Osteocyte (in vitro differentiated cells): Measurements from ENCODE around the gene CELSR2. TPM values are rescaled to one million over a fixed set of nuclear protein-coding genes. Genes with fewer than 3 reads are reported as not detected.
"Not testable (repeated sequence)": the region's sequence is repeated elsewhere in the genome, so short reads cannot be mapped to it uniquely, and the experiment has no call there.

Source experiments
- DNase-seq: peaks from one replicate; pipeline ENCODE4 v3.0.0; 2021; ENCODE audit warnings: mixed read lengths; ENCODE audit not compliant: unreplicated experiment; ENCODE audit errors: extremely low spot score
- H3K27ac Mint-ChIP-seq: one replicate; pipeline ENCODE4 v1.8.0; 2021; ENCODE audit warnings: mild to moderate bottlenecking, mixed read lengths; ENCODE audit not compliant: unreplicated experiment
- H3K27me3 Mint-ChIP-seq: one replicate; pipeline ENCODE4 v1.8.0; 2021; ENCODE audit warnings: mixed read lengths; ENCODE audit not compliant: unreplicated experiment
- H3K36me3 Mint-ChIP-seq: one replicate; pipeline ENCODE4 v1.8.0; 2021; ENCODE audit warnings: mixed read lengths; ENCODE audit not compliant: unreplicated experiment
- H3K4me1 Mint-ChIP-seq: one replicate; pipeline ENCODE4 v1.8.0; 2021; ENCODE audit warnings: mixed read lengths; ENCODE audit not compliant: unreplicated experiment
- H3K4me3 Mint-ChIP-seq: one replicate; pipeline ENCODE4 v1.8.0; 2021; ENCODE audit warnings: mild to moderate bottlenecking, moderate library complexity, mixed read lengths; ENCODE audit not compliant: unreplicated experiment
- H3K9me3 Mint-ChIP-seq: one replicate; pipeline ENCODE4 v1.8.0; 2021; ENCODE audit warnings: mixed read lengths; ENCODE audit not compliant: unreplicated experiment
- CTCF ChIP-seq: fragments of 200-600 bp; sonication (generic); IDR thresholded peaks from 2 replicates; pipeline ENCODE4 v1.5.0; 2021; ENCODE audit warnings: antibody characterized with exemption, mild to moderate bottlenecking, moderate library complexity
- total RNA-seq: library from RNA; stranded (reverse); gene quantifications from 2 replicates; pipeline ENCODE4 v1.2.1, GENCODE V29; 2021

The CELSR2 gene
- total RNA-seq, 1 donor from 2014 or later, result 10.3 TPM

- no peak for TF ChIP-seq CTCF
- no peaks in the 10 kb centered on the region for H3K27me3 Mint-ChIP-seq
- H3K36me3 Mint-ChIP-seq, result peaks cover 5% of the 10 kb centered on the region
- peaks cover 16% of the 10 kb centered on the region for H3K4me1 Mint-ChIP-seq
- H3K9me3 Mint-ChIP-seq, result no peaks in the 10 kb centered on the region
- DNase-seq, result no peak
- H3K27ac Mint-ChIP-seq, result no peak overlapping the region
- H3K4me3 Mint-ChIP-seq, result no peak overlapping the region
Measured at GRCh38 chr1:109304226-109304920, 55.0 kb downstream of the CELSR2 start.

- not testable (repeated sequence) for H3K4me1 Mint-ChIP-seq, DNase-seq, H3K36me3 Mint-ChIP-seq, H3K4me3 Mint-ChIP-seq, H3K27me3 Mint-ChIP-seq, H3K9me3 Mint-ChIP-seq, H3K27ac Mint-ChIP-seq
Measured at GRCh38 chr1:109305991-109306390, 56.7 kb downstream of the CELSR2 start.

- Mint-ChIP-seq H3K4me1 (peaks cover 7% of the 10 kb centered on the region), H3K36me3 (peaks cover 11% of the 10 kb centered on the region), H3K27ac (no peak within 1 kb of the TSS), H3K27me3 (no peaks in the 10 kb centered on the region), H3K4me3 (no peak within 1 kb of the TSS), H3K9me3 (no peaks in the 10 kb centered on the region)
- DNase-seq, result no peak
- no peak for TF ChIP-seq CTCF
Measured at GRCh38 chr1:109306832-109307273, 57.5 kb downstream of the CELSR2 start, which contains the start of gene MYBPHL. Gene MYBPHL (minus strand): TSS chr1:109307011. CDS start chr1:109306991, 20 bp downstream.

GRCh38 chr1:109307274-109308021 lies 58.1 kb downstream of the CELSR2 start:
- Mint-ChIP-seq H3K27ac (no peak overlapping the region), H3K27me3 (no peaks in the 10 kb centered on the region), H3K36me3 (peaks cover 13% of the 10 kb centered on the region), H3K9me3 (no peaks in the 10 kb centered on the region), H3K4me3 (no peak overlapping the region), H3K4me1 (peaks cover 7% of the 10 kb centered on the region)
- DNase-seq, result no peak
- no peak for TF ChIP-seq CTCF

GRCh38 chr1:109309347-109309746 lies 60.0 kb downstream of the CELSR2 start:
- no peak for DNase-seq
- Mint-ChIP-seq H3K4me1 (peaks cover 13% of the 10 kb centered on the region), H3K9me3 (no peaks in the 10 kb centered on the region), H3K36me3 (peaks cover 29% of the 10 kb centered on the region), H3K27me3 (no peaks in the 10 kb centered on the region), H3K4me3 (no peak overlapping the region), H3K27ac (no peak overlapping the region)
- no peak for TF ChIP-seq CTCF
